HCT116 (cell line): ENCODE measurements around the gene CACNA2D3. TPM values are rescaled to one million over a fixed set of nuclear protein-coding genes. Genes with fewer than 3 reads are reported as not detected.

Experiments
- ATAC-seq: fragments of 200-7000 bp; cut with Tn5 transposase; 2 replicates; pipeline ENCODE4 v1.9.1; 2020; ENCODE audit warnings: mild to moderate bottlenecking, moderate library complexity
- BruUV-seq: library from RNA; stranded (reverse); fragments of 400-500 nt; replicated peaks from 2 replicates; lab custom pipeline; 2021; lab: Mats Ljungman, UMichigan
- CTCF ChIA-PET: fragments of 300-600 bp; sonication (Branson Sonifier 250); formaldehyde crosslinking; loops from one replicate; lab custom pipeline; 2021; ENCODE audit warnings: antibody characterized with exemption; lab: Charles Lee
- POLR2A ChIA-PET: fragments of 300-600, 350-600 bp; sonication (Branson Sonifier 250); formaldehyde crosslinking; loops from one replicate; lab custom pipeline; 2021; ENCODE audit warnings: antibody characterized with exemption; lab: Charles Lee
- RAD21 ChIA-PET, 2 experiments: fragments of 300-600 bp; sonication (Branson Sonifier 250); formaldehyde crosslinking; loops; one replicate each; lab custom pipeline; 2023; ENCODE audit warnings: low total read pairs in 2 of 2; ENCODE audit not compliant: uncharacterized antibody in 2 of 2, unreplicated experiment in 2 of 2, low non-redundant PET in 1 of 2; lab: Charles Lee
- DNase-seq: peaks from one replicate; pipeline ENCODE4 v3.0.0-alpha.2; 2010; ENCODE audit warnings: low read depth, low spot score
- H2AFZ ChIP-seq: fragments of 200-600 bp; shearing (Covaris generic), sonication (generic); 2 replicates; pipeline ENCODE4 v1.6.1; 2017; ENCODE audit warnings: low read depth, mixed run types, mixed read lengths, antibody characterized with exemption, low read length; ENCODE audit not compliant: poor library complexity, severe bottlenecking
- H3K27ac ChIP-seq: 2 replicates; pipeline ENCODE4 v1.5.1; 2012; ENCODE audit warnings: low read depth, low read length
- H3K27me3 ChIP-seq: fragments of 200-600 bp; sonication (generic); 2 replicates; pipeline ENCODE4 v1.6.1; 2016; ENCODE audit warnings: mixed run types, low read length, mixed read lengths; ENCODE audit not compliant: insufficient read depth
- H3K36me3 ChIP-seq, 2 experiments: fragments of 200-500 bp in 1 of 2; fragments of 200-600 bp in 1 of 2; sonication (Bioruptor generic) in 1 of 2; sonication (generic) in 1 of 2; 2 replicates each; pipeline versions ENCODE4 v1.5.1 to v1.6.1; 2014 to 2016; ENCODE audit warnings: low read length in 2 of 2, inconsistent platforms in 1 of 2, mixed read lengths in 1 of 2, mixed run types in 1 of 2; ENCODE audit not compliant: insufficient read depth in 2 of 2, control insufficient read depth in 1 of 2
- H3K4me1 ChIP-seq, 2 experiments: fragments of 200-600 bp in 1 of 2; sonication (generic) in 1 of 2; 2 replicates each; pipeline versions ENCODE4 v1.5.1 to v1.6.1; 2012 to 2017; ENCODE audit warnings: low read length in 2 of 2, inconsistent platforms in 1 of 2, mild to moderate bottlenecking in 1 of 2, mixed read lengths in 1 of 2, mixed run types in 1 of 2, moderate library complexity in 1 of 2; ENCODE audit not compliant: insufficient read depth in 2 of 2, control insufficient read depth in 1 of 2
- H3K4me2 ChIP-seq: fragments of 200-600 bp; sonication (generic); 2 replicates; pipeline ENCODE4 v1.6.1; 2017; ENCODE audit warnings: mixed run types, low read length, mixed read lengths
- H3K4me3 ChIP-seq, 2 experiments: fragments of 200-600 bp in 1 of 2; sonication (generic) in 1 of 2; replicated peaks in 1 of 2; 2 replicates each; pipeline ENCODE4 v1.5.1; 2011 to 2016; ENCODE audit warnings: low read length in 2 of 2, control low read depth in 1 of 2, low read depth in 1 of 2, mild to moderate bottlenecking in 1 of 2, mixed read lengths in 1 of 2, mixed run types in 1 of 2
- H3K79me2 ChIP-seq: fragments of 200-600 bp; sonication (generic); 2 replicates; pipeline ENCODE4 v1.6.1; 2017; ENCODE audit warnings: mild to moderate bottlenecking, mixed run types, low read length, moderate library complexity, mixed read lengths; ENCODE audit not compliant: insufficient read depth
- H3K9ac ChIP-seq: fragments of 200-600 bp; sonication (generic); 2 replicates; pipeline ENCODE4 v1.6.1; 2016; ENCODE audit warnings: low read length, mixed read lengths
- H3K9me2 ChIP-seq: fragments of 200-600 bp; sonication (generic), shearing (Covaris generic); 2 replicates; pipeline ENCODE4 v1.6.1; 2017; ENCODE audit warnings: mixed run types, mild to moderate bottlenecking, moderate library complexity; ENCODE audit not compliant: insufficient read depth
- H3K9me3 ChIP-seq, 2 experiments: fragments of 200-500 bp in 1 of 2; fragments of 200-600 bp in 1 of 2; sonication (Bioruptor generic) in 1 of 2; sonication (generic) in 1 of 2; 2 replicates each; pipeline ENCODE4 v1.6.1; 2014 to 2017; ENCODE audit warnings: low read length in 2 of 2, mixed read lengths in 2 of 2, inconsistent platforms in 1 of 2, low read depth in 1 of 2, mild to moderate bottlenecking in 1 of 2, mixed run types in 1 of 2, moderate library complexity in 1 of 2; ENCODE audit not compliant: control insufficient read depth in 1 of 2, insufficient read depth in 1 of 2
- H4K20me1 ChIP-seq: fragments of 200-600 bp; sonication (generic), shearing (Covaris generic); 2 replicates; pipeline ENCODE4 v1.6.1; 2017; ENCODE audit warnings: mixed run types, mild to moderate bottlenecking, moderate library complexity; ENCODE audit not compliant: insufficient read depth
- EZH2 ChIP-seq: fragments of 200-600 bp; sonication (generic); IDR thresholded peaks from 2 replicates; pipeline ENCODE4 v1.6.1; 2017; ENCODE audit warnings: antibody characterized with exemption, mixed run types
- JUND ChIP-seq: IDR thresholded peaks from 2 replicates; pipeline ENCODE4 v1.6.1; 2012
- SIN3A ChIP-seq: IDR thresholded peaks from 2 replicates; pipeline ENCODE4 v1.6.1; 2012; ENCODE audit warnings: low read depth
- SP1 ChIP-seq: IDR thresholded peaks from 2 replicates; pipeline ENCODE4 v1.6.1; 2012; ENCODE audit warnings: low read depth
- SRF ChIP-seq: IDR thresholded peaks from 2 replicates; pipeline ENCODE4 v1.6.1; 2012; ENCODE audit warnings: low read depth
- intact Hi-C: fragments of 100-400 bp; cut with micrococcal nuclease; formaldehyde crosslinking; loops from 2 replicates; pipeline ENCODE4 v1.10.0; 2022
- total RNA-seq: library from RNA; stranded (reverse); gene quantifications from one replicate; pipeline ENCODE4 v1.2.1, GENCODE V29; 2021; ENCODE audit not compliant: unreplicated experiment
- TF ChIP-seq, protein P1 (sequence below): IDR thresholded peaks from 2 replicates; pipeline ENCODE4 v1.6.1; 2012
- TF ChIP-seq, protein P2 (sequence below): IDR thresholded peaks from 2 replicates; pipeline ENCODE4 v1.6.1; 2011; ENCODE audit warnings: mild to moderate bottlenecking, low read length, moderate library complexity; ENCODE audit not compliant: insufficient replicate concordance; ENCODE audit errors: extremely low read depth
- TF ChIP-seq, protein P3 (sequence below), 3 experiments: fragments of 200-600 bp in 1 of 3; sonication (generic) in 1 of 3; IDR thresholded peaks in 2 of 3; conservative IDR thresholded peaks in 1 of 3; 2 replicates each; pipeline ENCODE4 v1.5.1; 2012 to 2017; ENCODE audit warnings: low read depth in 2 of 3, low read length in 2 of 3, antibody characterized with exemption in 1 of 3, borderline replicate concordance in 1 of 3, control low read depth in 1 of 3, mild to moderate bottlenecking in 1 of 3, mixed read lengths in 1 of 3, mixed run types in 1 of 3, moderate library complexity in 1 of 3; ENCODE audit not compliant: insufficient read depth in 1 of 3
- TF ChIP-seq, protein P4 (sequence below): IDR thresholded peaks from 2 replicates; pipeline ENCODE4 v1.6.1; 2012

CACNA2D3 gene
- total RNA-seq, 1 experiment from 2014 or later = 0.20 TPM

DNA sequence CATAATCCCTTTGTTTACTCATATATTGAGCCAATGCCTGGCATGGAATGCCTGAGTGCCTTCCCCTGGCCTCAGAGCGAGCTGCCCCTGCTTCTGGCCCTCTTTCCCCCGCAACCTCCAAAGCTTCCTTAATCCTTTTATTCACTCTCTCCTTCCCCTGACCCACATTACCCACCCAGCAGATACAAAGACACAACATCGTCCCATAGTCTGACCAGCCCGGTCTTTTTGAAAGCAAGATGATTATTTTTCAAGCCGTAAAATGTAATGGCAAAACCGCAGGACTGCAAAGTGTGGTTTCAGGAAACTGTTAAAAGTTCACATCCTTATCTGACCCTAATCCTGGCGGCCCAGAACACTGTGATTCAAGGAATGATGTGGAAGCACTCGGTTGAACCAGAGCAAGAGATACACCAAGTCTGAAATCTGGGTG, 883.9 kb downstream of the CACNA2D3 start:
- Histone ChIP-seq H3K4me3 (no peak overlapping the region), H3K9ac (no peak overlapping the region), H3K9me3 (peaks cover 5 to 8% of the 10 kb centered on the region in 2 experiments; a peak in 2 of 4 replicates), H3K4me1 (no peaks in the 10 kb centered on the region), H3K36me3 (no peaks in the 10 kb centered on the region), H3K4me2 (no peak overlapping the region), H3K79me2 (no peaks in the 10 kb centered on the region), H4K20me1 (no peaks in the 10 kb centered on the region), H3K27ac (no peak overlapping the region), H2AFZ (no peak overlapping the region), H3K9me2 (no peaks in the 10 kb centered on the region), H3K27me3 (no peaks in the 10 kb centered on the region)
- BruUV-seq = no TSS peak
- ATAC-seq = no peak
- RAD21 ChIA-PET = no interaction called here
- TF ChIP-seq JUND = no peak
- TF ChIP-seq SP1 = no peak
- TF ChIP-seq, protein P1, sequence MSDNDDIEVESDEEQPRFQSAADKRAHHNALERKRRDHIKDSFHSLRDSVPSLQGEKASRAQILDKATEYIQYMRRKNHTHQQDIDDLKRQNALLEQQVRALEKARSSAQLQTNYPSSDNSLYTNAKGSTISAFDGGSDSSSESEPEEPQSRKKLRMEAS = no peak
- POLR2A ChIA-PET = no interaction called here
- DNase-seq = no peak
- CTCF ChIA-PET = no interaction called here
- intact Hi-C loops = no loop called here

DNA sequence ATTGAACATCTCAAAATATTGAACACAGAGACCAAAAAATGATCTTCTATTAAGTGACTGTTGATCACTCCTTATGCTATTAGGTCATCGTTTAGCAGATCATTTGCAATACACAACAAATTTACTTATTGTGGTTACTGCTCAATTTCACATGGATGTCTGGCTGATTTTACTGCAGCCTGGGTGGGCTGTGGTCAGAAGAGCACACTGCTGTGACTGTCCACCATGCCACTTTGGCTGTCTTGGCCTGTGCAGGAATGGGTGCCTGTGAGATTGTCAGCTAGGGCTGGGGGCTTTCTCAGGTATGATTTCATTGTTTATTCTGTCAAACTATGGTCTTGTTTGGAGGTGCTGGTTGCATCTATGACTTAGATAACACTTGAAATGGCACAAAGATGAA, 885.6 kb downstream of the CACNA2D3 start:
- no peak overlapping the region for H2AFZ ChIP-seq
- POLR2A ChIA-PET = no interaction called here
- CTCF ChIA-PET = no interaction called here
- H3K9ac ChIP-seq = no peak overlapping the region
- peaks cover 5 to 15% of the 10 kb centered on the region in 2 experiments; a peak in 2 of 4 replicates for H3K9me3 ChIP-seq
- H3K36me3 ChIP-seq = no peaks in the 10 kb centered on the region
- intact Hi-C loops = no loop called here
- H3K9me2 ChIP-seq = no peaks in the 10 kb centered on the region
- TF ChIP-seq, protein P2, sequence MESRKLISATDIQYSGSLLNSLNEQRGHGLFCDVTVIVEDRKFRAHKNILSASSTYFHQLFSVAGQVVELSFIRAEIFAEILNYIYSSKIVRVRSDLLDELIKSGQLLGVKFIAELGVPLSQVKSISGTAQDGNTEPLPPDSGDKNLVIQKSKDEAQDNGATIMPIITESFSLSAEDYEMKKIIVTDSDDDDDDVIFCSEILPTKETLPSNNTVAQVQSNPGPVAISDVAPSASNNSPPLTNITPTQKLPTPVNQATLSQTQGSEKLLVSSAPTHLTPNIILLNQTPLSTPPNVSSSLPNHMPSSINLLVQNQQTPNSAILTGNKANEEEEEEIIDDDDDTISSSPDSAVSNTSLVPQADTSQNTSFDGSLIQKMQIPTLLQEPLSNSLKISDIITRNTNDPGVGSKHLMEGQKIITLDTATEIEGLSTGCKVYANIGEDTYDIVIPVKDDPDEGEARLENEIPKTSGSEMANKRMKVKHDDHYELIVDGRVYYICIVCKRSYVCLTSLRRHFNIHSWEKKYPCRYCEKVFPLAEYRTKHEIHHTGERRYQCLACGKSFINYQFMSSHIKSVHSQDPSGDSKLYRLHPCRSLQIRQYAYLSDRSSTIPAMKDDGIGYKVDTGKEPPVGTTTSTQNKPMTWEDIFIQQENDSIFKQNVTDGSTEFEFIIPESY = no peak
- TF ChIP-seq, protein P3, sequence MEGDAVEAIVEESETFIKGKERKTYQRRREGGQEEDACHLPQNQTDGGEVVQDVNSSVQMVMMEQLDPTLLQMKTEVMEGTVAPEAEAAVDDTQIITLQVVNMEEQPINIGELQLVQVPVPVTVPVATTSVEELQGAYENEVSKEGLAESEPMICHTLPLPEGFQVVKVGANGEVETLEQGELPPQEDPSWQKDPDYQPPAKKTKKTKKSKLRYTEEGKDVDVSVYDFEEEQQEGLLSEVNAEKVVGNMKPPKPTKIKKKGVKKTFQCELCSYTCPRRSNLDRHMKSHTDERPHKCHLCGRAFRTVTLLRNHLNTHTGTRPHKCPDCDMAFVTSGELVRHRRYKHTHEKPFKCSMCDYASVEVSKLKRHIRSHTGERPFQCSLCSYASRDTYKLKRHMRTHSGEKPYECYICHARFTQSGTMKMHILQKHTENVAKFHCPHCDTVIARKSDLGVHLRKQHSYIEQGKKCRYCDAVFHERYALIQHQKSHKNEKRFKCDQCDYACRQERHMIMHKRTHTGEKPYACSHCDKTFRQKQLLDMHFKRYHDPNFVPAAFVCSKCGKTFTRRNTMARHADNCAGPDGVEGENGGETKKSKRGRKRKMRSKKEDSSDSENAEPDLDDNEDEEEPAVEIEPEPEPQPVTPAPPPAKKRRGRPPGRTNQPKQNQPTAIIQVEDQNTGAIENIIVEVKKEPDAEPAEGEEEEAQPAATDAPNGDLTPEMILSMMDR (IDR thresholded peaks at IDR 0.05 in 2 of 3, conservative IDR thresholded peaks at IDR 0.05 in 1 of 3; ENCODE audit: borderline replicate concordance in 1 of 3, insufficient read depth in 1 of 3, low read depth in 2 of 3, low read length in 2 of 3) = no peak
- TF ChIP-seq SRF (no peak), EZH2 (no peak), SIN3A (no peak)
- TF ChIP-seq, protein P4, sequence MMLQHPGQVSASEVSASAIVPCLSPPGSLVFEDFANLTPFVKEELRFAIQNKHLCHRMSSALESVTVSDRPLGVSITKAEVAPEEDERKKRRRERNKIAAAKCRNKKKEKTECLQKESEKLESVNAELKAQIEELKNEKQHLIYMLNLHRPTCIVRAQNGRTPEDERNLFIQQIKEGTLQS = no peak
- ATAC-seq (no peak), DNase-seq (no peak)
- no peaks in the 10 kb centered on the region for H3K27me3 ChIP-seq
- no peaks in the 10 kb centered on the region for H3K4me1 ChIP-seq
- H3K4me2 ChIP-seq = no peak overlapping the region
- RAD21 ChIA-PET = no interaction called here
- H3K79me2 ChIP-seq = no peaks in the 10 kb centered on the region
- H3K27ac ChIP-seq = no peak overlapping the region
- H4K20me1 ChIP-seq = no peaks in the 10 kb centered on the region
- no peak overlapping the region for H3K4me3 ChIP-seq
- BruUV-seq = no TSS peak
